ENCODE results near the gene BMPR1B.

DNA sequence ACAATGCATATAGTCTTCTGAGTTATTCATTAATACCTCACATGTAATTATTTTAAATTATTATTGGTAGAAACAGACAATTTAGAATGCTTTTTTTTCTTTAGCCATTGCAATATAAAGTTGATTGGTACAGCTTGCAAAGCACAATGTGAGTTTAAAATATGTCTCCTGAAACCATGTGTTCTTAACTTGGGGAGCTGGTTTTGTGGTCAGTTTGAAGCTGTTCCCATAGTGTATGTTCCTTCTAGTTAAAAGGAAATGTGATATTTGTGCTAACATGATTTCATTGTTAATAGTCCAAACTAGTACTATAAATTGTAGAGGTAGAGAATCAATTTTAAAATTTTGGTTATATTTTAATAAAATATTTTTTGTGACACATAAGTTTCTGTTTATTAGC is 247.2 kb downstream of the BMPR1B start:
- TF ChIP-seq POLR2AphosphoS5 (IDR thresholded peaks at IDR 0.05; ENCODE audit: low read depth, low read length) = no peak
- TF ChIP-seq, protein P1, sequence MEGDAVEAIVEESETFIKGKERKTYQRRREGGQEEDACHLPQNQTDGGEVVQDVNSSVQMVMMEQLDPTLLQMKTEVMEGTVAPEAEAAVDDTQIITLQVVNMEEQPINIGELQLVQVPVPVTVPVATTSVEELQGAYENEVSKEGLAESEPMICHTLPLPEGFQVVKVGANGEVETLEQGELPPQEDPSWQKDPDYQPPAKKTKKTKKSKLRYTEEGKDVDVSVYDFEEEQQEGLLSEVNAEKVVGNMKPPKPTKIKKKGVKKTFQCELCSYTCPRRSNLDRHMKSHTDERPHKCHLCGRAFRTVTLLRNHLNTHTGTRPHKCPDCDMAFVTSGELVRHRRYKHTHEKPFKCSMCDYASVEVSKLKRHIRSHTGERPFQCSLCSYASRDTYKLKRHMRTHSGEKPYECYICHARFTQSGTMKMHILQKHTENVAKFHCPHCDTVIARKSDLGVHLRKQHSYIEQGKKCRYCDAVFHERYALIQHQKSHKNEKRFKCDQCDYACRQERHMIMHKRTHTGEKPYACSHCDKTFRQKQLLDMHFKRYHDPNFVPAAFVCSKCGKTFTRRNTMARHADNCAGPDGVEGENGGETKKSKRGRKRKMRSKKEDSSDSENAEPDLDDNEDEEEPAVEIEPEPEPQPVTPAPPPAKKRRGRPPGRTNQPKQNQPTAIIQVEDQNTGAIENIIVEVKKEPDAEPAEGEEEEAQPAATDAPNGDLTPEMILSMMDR (IDR thresholded peaks at IDR 0.05) = no peak
- no peak for TF ChIP-seq SIN3A (IDR thresholded peaks at IDR 0.05; ENCODE audit: borderline replicate concordance, insufficient read depth, low read depth, low read length)
